HG03558 (cell line): ENCODE data around the gene LECT2.

Source experiments
- ATAC-seq: cut with Tn5 transposase; IDR thresholded peaks from one replicate; pipeline ENCODE4 v1.9.1; 2021; ENCODE audit warnings: moderate number of reproducible peaks; ENCODE audit not compliant: unreplicated experiment; ENCODE audit errors: extremely low read depth

The LECT2 gene

DNA sequence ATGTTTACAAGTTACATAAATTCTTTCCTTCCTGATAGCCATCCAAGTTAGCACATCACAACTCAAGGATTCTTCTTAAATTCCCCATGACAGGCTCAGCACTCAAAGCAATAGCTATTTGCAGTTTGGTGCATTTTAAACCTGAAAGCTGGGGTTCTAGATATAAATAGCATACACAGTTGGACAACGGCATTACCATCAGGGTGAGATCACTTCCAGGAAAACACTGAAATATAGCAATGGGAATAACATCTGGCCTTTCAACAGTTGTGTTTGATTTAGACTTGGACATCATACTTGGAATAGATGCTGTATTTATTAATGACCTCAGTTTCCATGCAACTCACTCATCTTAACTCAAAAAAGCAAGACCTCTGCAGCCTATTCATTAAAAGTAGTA lies 24.7 kb upstream of the LECT2 start:
- ATAC-seq, result no peak

GRCh38 chr5:135978993-135979392 lies 24.2 kb upstream of the LECT2 start:
- ATAC-seq, result no peak

- ATAC-seq, result no peak
Measured at GRCh38 chr5:135978212-135978631, 23.4 kb upstream of the LECT2 start.

- no peak for ATAC-seq
Measured at GRCh38 chr5:135977375-135977928, 22.7 kb upstream of the LECT2 start.

DNA sequence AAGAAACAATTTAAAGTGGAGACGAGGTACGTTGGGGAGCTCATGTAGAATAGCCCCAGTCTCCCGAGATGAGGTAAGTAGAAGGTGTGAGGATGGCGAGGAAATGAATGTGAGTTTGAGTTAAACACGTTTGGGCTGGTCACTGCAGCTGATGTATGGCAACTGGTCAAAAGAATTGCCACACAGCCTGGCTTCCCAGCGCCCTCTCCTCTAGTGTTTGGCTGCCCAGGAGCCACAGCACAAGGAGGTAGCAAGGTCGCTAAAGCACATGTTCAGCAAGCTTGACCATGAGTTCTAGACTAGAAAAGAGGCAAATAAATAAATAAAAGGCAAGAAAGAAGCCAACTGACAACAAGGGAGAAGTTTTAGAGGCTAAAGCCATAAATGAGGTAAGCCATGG lies 21.4 kb upstream of the LECT2 start:
- ATAC-seq, result no peak

DNA sequence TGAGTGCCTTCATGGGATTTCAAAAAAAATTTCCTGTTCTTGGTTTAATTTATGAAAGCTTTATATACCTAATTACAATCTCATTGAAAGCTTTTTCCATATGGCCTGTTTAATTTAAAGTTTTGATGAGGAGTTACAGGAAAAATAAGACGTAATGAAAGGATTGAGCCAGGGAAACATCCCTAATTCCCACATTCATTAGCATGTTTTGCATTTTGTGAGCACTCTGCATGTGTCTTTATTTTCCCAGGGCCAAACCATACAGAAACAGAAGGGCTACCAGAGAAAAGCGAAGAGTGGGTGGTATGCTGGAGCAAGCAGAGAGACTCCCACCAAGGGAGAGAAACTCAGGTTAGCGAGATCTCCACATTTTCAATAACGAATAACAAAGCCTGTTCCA lies 20.3 kb upstream of the LECT2 start:
- no peak for ATAC-seq

GRCh38 chr5:135974021-135974600 lies 19.3 kb upstream of the LECT2 start:
- no peak for ATAC-seq

GRCh38 chr5:135973323-135974020 lies 18.7 kb upstream of the LECT2 start:
- no peak for ATAC-seq

DNA sequence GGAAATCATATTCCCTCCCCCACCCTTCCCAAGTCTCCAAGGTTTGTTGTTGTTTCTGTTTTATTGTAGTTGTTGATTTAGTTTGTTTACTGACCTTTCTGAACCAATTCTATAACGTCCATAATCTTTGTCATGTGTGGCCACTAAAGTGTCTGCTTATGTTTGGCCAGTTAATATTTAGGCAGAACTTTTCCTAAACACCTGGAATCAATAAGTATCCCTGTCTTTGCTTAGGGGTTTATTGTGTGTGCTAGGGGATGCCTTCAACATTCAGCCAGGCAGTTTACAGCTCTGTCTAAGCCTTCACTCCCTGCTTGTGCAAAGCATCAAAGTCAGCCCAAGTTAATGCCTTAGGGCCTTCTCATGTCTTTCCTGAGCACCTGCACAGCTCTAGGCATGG lies 16.9 kb upstream of the LECT2 start:
- ATAC-seq, result no peak

- no peak for ATAC-seq
Measured at GRCh38 chr5:135966790-135967189, 12.0 kb upstream of the LECT2 start.

- ATAC-seq, result no peak
Measured at GRCh38 chr5:135966165-135966564, 11.4 kb upstream of the LECT2 start.

- no peak for ATAC-seq
Measured at GRCh38 chr5:135965504-135965903, 10.7 kb upstream of the LECT2 start.

DNA sequence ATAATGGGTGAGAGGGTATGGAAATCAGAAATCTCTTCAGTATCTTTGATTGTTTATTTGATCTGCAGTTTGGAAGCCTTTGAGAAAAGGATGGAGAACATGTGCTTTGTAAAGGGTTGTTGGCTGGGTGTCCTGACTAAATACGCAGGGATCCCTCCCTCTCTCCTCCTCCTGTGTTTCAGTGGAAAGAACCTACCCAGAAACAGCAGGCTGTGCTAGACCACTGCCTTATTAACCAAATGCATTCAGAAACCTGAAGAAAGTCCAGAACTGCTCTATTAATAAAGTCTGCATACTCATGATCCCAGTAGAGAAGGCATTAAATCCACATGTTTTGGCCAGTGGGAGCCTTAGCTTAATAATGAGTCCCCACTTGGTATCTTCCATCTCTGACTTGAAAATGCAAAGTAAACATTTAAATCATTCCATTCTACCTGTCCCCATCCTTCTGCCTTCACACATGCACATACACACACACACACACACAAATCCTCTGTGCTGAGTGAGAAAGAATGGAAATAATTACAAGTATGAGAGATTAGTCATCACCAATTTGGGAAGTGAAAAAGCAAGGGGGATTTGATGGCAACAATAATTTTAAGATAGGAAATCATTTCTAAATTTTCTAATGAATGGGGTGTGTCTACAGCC lies 10.0 kb upstream of the LECT2 start:
- no peak for ATAC-seq

DNA sequence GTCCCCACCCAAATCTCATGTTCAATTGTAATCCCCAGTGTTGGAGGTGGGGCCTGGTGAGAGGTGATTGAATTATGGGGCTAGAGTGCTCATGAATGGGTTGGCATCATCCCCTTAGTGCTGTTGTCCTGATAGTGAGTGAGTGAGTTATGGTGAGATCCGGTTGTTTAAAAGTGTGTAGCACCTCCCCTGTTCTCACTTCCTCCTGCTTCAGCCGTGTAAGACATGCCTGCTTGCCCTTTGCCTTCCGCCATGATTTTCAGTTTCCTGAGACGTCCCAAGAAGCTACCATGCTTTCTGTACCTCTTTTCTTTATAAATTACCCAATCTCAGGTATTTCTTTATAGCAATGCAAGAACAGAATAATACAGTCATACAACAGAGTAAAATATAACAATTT lies 742 bp upstream of the LECT2 start:
- no peak for ATAC-seq

DNA sequence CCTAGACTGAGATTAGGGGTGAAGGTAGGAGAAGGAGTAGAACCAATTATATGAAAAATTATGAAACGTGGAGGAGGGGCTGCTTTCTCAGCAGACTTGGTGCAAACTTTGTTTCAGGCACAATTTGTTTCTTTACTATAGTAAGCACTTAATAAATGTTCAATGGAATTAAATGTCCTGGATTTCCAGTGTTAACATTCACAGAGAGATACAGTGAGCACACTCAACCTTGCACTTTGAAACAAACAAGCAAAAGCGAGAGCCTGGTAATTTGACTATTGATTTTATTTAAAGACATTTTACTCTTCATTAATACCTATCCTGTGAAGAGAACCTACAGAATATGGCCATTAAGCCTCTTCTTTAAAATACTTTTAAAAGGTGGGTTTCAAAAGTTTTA lies 933 bp downstream of the LECT2 start:
- no peak for ATAC-seq

GRCh38 chr5:135952683-135953082 lies 2.1 kb downstream of the LECT2 start:
- ATAC-seq, result no peak

DNA sequence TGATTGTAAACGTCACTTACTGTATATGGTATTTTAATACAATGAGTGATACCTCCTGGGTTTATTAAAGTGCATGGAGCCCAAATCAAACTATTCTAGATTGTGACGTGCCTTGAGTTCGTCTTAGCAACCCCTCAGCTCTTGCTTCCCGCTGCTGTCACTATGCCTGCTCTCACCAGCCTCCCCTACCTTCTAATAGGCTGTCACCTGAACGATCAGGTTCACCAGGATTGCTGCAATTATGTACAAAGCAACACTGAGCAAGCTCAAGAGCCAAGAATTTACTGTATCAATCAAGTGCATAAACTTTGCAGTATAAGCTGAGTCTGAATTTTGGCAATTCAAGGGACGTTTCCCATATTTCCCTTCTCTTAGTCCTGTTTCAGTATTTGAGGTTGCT lies 3.0 kb downstream of the LECT2 start:
- no peak for ATAC-seq

DNA sequence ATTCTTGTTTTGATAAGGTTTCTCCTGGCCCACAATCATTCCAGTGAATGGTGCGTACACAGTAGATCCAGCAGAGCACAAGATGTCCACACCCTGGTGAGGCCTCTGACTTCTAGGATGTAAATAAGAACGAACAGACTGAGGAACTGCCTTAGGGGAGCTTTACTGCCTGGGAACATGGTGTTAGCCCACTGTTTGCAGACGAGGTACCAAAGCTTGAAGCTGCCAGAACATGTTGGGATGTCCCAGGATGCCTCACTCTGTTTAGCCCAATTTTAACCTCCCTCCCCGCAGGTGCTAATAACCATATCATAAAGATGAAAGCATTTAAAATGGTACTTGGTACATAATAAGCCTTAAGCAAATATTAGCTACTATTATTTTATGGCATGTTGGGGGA lies 3.5 kb downstream of the LECT2 start:
- ATAC-seq, result no peak

DNA sequence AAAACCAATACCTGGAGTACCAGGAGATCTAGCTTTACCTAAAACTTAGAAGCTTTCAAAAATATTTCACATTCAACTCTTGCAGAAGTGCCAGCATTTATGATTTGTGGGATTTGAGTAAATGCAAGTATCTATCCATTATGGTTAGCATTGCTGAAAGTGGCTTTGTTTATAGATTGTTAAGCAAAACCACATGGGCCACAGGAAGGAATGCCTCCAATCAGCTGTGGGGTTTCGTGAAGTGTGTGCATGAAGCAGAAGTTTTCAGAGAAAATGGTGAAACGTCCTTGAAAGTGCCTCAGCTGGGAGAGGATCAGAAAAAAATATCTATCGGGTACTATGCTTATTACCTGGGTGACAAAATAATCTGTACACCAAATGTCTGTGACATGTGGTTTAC lies 4.2 kb downstream of the LECT2 start:
- no peak for ATAC-seq

- no peak for ATAC-seq
Measured at GRCh38 chr5:135944967-135945560, 9.7 kb downstream of the LECT2 start.

GRCh38 chr5:135944564-135944963 lies 10.2 kb downstream of the LECT2 start:
- ATAC-seq, result no peak
